Head of caudate nucleus (tissue), 42 donors: ENCODE measurements around the gene SCO2.

ENCODE experiments used
- DNase-seq, 42 donors: peaks; one replicate each; pipeline versions ENCODE4 v3.0.0 to v3.0.0-alpha.2; 2020 to 2021; ENCODE audit warnings: mixed read lengths in 7 of 42
- intact Hi-C: fragments of 100-400 bp; cut with DNase I; formaldehyde crosslinking; loops from one replicate; pipeline ENCODE4 v1.15.0; 2022

The SCO2 gene

DNA sequence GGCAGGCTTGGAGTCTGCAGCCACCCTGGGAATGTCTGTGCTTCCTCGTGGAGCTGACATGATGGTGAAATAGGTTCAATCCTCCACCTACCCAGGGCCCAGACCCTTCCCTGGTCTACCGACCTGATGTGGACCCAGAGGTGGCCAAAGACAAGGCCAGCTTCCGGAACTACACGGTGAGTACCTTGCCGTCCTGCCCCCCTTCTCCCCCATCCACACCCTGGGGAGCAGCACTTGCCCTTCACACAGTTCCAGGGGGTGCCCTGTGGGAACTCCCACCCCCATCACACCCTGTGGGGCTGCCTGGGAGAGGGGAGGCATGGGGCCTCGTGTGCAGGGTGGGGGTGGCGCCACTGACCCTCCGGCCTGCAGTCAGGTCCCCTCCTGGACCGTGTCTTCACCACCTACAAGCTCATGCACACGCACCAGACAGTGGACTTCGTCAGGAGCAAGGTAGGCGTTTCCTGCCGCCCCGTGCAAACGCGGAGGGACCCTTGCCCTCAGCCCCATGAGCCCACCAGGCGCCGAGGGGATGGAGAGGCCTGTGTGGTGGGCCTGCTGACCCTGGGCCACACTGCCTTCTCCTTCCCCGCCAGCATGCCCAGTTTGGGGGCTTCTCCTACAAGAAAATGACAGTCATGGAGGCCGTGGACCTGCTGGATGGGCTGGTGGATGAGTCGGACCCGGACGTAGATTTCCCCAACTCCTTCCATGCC is 38.0 kb downstream of the SCO2 start:
- intact Hi-C loops: no loop called here
- no peak for DNase-seq

- intact Hi-C loops: no loop called here
- no peak for DNase-seq
Observed at GRCh38 chr22:50486561-50487289, 38.7 kb downstream of the SCO2 start, which contains the start of gene MIOX. TSS of gene MIOX (plus strand) at chr22:50486859. CDS start at chr22:50486898, 39 bp downstream.

DNA sequence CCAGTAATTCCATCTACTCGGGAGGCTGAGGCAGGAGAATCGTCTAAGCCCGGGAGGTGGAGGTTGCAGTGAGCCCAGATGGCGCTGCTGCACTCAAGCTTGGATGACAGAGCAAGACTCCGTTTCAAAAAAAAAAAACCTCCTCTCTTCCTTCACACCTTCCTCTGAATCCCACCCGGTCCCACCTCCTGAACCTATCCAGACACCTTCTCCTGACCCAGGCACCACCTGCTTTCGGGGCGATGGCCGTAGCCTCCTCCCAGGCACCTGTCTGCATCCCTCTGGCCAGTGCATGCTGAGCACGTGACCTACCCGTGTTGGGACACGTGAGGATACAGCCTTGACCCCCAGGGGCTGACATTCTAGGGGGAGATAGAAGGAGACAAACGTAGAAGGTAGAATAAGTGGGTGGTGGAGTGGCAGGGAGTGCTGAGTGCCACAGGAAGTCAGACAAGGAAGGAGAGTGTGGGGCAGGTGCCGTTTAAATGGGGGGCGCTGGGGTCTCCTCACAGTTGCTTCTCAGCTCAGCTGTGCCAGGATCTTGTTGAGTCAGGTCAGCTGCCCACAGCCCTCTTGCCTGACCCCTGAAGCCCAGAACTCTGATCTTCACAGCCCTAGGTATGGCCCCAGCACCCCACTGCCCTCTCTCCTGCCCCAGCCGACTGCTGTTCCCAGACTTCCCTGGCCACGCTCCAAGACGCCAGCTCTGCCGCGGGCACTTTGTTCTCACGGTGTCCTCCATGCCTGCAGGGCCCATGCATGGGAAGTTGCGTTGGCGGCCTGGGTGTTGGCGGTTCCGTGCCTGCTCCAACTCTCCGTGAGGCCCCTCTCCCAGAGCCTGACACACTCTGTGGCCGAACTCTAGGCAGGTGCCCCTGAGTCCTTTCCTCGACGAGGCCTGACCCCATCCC is 39.9 kb downstream of the SCO2 start:
- no peak for DNase-seq
- intact Hi-C loops: no loop called here

DNA sequence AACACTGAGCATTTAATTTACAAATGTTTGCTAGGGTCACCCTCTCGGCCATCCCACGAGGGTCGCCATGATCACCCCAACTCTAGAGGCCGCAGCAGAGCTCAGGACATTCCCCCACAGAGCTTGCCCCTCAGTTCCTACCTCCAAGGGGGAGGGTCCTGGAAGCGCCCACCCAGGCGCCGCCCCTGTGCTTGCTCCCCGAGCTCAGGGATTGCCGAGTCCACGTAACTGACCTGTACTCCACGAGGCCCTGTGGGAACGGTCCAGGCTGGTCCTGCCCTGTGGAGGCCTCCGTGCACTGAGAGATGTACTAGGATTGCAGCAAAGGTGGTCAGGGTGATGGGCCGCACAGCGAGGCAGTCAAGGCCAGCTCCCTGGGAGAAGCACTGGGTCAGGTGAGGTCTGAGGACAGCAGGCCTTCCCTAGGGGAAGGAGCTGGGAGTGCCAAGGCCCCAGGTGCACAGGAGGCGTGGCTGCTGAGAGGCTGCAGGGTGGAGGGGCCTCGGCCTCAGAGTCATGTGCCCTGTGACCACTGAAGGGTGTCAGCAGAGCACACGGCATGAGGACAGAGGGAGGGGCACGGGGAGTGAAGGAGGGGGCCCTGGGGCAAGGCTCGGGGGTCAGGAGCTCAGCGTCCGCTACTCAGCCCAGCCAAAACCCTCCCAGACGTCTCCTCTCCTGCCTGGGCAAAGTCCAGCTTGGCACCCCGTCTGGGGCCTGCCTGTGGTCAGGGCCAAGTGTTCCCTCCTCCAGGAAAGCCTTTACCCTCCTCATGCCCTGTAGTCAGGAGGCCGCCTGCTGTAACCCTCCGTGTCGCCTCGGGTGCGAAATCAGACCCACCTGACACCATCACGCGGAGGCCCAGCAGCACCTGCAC is 41.2 kb downstream of the SCO2 start:
- DNase-seq: no peak
- intact Hi-C loops: no loop called here

DNA sequence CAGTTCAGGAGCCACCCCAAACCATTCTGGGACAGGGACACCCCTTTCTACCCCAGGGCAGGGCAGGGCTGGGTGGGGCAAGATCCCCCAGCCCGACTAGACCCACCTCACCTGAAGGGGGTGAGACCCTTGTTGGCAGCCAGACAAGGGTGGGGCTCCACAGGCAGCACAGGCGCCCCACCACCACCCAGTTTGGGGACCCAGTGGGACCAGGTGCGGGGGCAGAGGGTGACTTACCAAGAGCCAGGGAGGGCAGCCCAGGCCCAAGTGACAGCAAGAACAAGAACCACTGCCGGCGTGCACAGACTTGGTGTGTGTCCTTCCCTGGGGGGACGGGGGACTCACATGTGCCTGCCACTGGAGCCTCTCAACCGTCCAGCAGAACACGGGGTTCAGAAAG is 41.8 kb downstream of the SCO2 start:
- intact Hi-C loops: no loop called here
- DNase-seq: no peak

DNA sequence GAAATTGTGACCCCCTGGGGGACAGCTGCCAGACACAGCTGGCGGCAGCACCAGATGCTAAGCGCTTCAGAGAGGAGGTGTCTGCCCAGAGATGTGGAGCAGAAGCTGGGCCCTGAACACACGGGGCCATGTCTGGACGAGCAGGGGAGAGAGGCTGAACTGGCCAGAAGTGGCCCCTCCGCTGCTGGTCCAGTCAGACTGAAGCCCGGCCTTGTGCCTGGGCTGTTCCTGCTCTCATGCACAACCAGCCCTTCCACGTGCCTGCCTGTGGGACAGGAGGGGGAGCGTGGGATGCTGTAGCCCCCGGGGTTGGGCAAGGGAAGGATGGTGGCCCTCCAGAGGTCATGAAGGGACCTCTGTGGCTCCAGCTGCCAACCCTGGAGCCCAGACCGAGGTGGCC is 42.3 kb downstream of the SCO2 start:
- intact Hi-C loops: no loop called here
- DNase-seq: no peak

DNA sequence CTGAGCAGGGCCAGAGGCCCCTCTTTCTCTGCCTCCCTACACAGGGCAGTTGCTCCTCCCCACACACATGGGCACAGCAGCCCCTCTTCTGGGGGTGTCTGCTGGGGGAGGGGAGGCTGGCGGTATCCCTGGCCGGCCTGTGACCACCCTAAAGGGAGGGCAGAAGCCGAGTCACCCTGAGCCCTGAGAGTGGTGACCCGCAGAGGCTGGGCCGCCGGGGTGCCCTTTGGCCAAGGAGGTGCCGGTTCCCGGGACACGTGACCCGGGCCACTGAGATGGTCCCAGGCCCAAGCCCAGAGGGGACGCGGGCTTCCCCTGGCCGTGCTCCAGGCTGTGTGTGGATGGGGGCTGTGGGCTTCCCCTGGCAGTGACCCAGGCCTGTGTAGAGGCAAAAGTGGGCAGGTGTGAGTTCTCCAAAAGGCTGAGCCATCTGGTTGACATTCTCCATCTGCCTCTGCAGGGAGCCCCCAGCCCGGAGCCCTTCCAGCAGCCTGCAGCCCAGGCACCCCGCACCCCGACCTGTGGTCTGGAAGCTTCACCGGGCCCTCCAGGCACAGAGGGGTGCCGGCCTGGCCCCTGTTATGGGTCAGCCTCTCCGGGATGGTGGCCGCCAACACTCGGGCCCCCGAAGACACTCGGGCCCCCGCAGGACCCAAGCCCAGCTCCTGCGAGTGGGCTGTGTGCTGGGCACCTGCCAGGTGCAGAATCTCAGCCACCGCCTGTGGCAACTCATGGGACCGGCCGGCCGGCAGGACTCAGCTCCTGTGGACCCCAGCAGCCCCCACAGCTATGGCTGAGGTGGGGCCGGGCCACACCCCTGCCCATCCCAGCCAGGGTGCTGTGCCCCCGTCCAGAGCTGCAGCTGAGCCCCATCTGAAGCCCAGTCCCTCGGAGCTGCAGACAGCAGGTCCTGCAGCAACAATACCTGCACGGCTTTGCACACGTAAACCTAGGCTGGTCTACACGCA is 43.0 kb downstream of the SCO2 start:
- DNase-seq: no peak
- intact Hi-C loops: no loop called here

DNA sequence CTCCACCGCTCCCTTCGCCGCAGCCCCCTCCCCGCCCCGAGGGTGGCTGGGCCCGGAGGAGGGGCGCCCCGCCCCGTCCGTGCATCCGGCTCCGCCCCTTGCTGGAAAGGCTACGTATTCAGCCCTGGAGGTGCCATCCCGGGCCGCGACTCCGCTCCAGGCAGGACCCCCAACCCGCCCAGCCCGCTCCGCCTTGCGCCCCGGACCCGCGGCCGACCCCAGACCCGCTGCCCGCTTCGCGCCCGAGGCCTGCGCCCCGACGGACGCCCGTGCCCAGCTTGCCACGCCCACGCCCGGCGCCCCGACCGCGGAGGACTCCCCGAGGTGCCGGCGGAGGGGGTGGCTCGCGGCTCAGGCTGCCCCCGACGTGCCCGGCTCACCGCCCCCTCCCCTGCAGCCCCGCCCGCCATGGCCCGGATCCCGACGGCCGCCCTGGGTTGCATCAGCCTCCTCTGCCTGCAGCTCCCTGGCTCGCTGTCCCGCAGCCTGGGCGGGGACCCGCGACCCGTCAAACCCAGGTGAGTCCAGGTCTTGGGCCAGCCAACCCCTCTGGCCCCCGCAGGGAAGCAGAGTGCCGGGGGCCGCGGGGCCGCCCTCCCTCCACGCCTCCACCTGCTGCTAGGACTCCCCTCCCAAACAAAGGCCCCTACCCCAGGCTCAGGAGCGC is 43.8 kb downstream of the SCO2 start, which contains the start of gene ADM2:
Gene ADM2 (plus strand): TSS at position 104 of the 667 bp plus-strand sequence. CDS start 305 bp downstream, at position 409.
- no peak for DNase-seq
- intact Hi-C loops: no loop called here

DNA sequence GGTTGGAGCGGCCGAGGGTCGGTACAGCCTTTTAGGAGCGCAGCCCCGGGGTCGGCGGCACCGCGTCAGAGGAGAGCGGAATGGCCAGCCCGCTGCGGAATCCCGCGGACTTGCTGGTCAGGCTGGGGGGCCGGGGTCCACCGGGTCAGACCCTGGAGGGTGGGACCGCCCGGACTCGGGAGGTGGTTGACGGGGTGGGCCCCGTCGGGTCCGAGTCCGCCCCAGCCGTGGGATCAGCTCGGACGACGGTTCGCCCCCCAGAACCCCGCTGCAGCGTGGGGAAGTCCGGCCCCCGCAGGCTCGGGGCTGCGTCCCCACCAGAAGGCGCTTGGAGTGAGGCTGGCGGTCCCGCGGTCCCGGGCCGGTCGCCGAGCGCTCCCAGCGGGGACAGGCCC is 44.4 kb downstream of the SCO2 start:
- no peak for DNase-seq
- intact Hi-C loops: no loop called here

GRCh38 chr22:50479721-50480120 is 45.7 kb downstream of the SCO2 start:
- no peak for DNase-seq
- intact Hi-C loops: no loop called here

GRCh38 chr22:50477923-50478322 is 47.5 kb downstream of the SCO2 start:
- no peak for DNase-seq
- intact Hi-C loops: no loop called here

DNA sequence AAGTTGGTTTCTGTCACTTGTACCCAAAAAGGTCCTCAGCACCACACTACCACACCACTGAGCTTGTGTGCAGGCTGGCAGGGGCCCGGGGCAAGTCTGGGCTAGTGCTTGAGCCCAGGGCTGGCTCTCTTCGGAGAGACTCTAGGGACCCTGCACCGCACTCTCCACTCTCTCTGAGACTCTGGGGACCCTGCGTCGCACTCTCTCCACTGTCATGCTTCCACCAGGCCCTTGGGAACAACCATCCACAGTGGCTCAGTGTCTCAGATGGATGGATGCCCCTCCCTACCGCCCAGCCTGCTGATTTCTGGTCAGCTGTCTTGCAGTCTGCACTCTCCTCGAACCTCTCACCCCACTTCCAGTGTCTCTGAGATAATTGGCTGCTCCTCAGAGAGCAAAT is 48.5 kb downstream of the SCO2 start:
- intact Hi-C loops: no loop called here

DNA sequence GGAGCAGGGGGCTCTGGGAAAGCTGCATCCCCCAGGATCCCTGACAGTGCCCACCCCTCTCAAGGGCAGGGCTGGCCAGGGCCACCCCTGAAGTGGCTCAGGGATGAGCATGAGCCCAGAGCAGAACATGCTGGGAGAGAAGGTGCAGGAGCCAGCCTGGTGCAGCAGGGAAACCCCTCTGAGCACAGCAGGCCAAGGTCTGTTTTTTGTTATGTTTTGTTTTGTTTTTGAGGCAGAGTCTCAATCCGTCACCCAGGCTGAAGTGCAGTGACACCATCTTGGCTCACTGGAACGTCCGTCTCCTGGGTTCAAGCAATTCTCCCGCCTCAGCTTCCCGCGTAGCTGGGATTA is 49.8 kb downstream of the SCO2 start:
- no peak for DNase-seq
- intact Hi-C loops: loop anchor here (2.0 kb wide), 1 partner anchor 31 kb away; the partner anchor contains the start of gene LMF2

More for the DNA sequence above, 48.5 kb downstream of the SCO2 start:
- no peak for DNase-seq

DNA sequence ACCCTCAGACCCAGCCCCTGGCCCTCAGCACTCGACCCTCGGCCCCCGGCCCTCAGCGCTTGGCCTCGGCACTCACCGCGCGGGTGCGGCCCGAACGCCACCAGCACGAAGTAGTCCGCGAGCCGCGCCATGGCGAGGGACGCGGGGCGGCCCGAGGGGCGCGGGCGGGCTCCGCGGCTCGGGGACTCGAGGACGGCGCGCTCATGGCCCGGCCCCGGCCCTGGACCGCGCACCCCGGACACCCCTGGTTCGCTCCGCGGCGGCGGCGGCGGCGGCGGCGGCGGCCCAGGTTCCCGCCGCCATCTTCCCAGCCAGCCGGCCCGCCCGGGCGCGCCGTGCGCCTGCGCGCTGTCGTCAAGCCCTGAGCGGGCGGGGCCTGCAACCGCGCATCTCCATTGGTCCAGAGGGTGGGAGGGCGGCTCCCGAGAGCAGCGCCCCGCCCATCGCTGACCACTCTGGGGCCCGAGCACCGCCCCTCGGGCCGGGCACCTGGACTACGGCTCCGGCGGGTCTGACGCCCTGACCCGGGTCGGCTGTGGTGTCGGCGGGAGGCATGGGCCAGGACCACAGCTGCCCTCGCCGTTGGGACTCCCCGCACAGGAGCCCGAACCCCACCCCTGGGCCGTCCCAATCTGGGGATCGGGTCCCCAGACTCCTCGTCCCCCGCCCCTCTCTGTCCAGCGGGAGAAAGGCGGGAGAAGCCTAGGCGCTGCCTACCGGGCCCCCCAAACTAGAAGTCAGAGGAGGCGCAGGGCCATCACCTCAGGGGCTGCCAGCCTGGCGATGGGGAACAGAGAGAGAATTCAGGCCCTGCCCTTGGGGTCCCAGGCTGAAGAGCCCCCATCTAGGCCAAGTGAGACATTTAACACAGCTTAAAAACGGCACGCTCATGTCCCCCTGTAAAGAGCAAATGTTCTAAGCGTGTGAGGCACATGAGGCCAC is 50.4 kb downstream of the SCO2 start, which contains the start of gene SBF1:
Gene SBF1 (minus strand): TSS at position 326 of the 942 bp plus-strand sequence. CDS start 195 bp downstream, at position 131.
- intact Hi-C loops: loop anchor here (2.0 kb wide), 1 partner anchor 32 kb away; the partner anchor contains the start of gene LMF2
- peak; percentile 81 to 97 (median 94) for DNase-seq

GRCh38 chr22:50473855-50474671 is 51.3 kb downstream of the SCO2 start:
- peak in 33 of 42 donors; percentile 11 to 62 (median 34) for DNase-seq
- intact Hi-C loops: loop anchor here (2.0 kb wide), 1 partner anchor 33 kb away; the partner anchor contains the start of gene LMF2
